ENCODE results near the gene MYH11. TPM values are rescaled to one million over a fixed set of nuclear protein-coding genes. Genes with fewer than 3 reads are reported as not detected.

MYH11 gene
- total RNA-seq, 6 experiments from 2014 or later: 1.5 to 3.9 (median 2.7) TPM

- DNase-seq (no peak), ATAC-seq (no peak)
- H3K27me3 ChIP-seq: no peaks in the 10 kb centered on the region
- TF ChIP-seq CTCF (IDR thresholded peaks at IDR 0.05): no peak
- TF ChIP-seq POLR2A (IDR thresholded peaks at IDR 0.05): no peak
- WGBS (ENCODE audit: insufficient coverage, low coverage, low lambda C conversion rate, missing lambda C conversion rate): 38% methylated on average over 4 of the region's 4 CpGs
- no peak overlapping the region for H3K4me3 ChIP-seq
- H3K4me1 ChIP-seq: no peaks in the 10 kb centered on the region
- H3K36me3 ChIP-seq: no peaks in the 10 kb centered on the region
- no peaks in the 10 kb centered on the region for H3K9me3 ChIP-seq
- intact Hi-C loops (cut with DNase I): no loop called here
- H3K27ac ChIP-seq: no peak overlapping the region
These were observed 91.7 kb downstream of the MYH11 start for GRCh38 chr16:15765116-15765515.

- H3K4me3 ChIP-seq: no peak overlapping the region
- TF ChIP-seq POLR2A (IDR thresholded peaks at IDR 0.05) (no peak), CTCF (IDR thresholded peaks at IDR 0.05) (no peak)
- ATAC-seq (no peak), DNase-seq (peak in 1 of 3 donors; percentile 5)
- intact Hi-C loops (cut with DNase I): loop anchor here in 1 of 2 donors (5.0 kb wide), 1 partner anchor 53 kb away; no protein-coding TSS in a partner anchor
- no peaks in the 10 kb centered on the region for H3K9me3 ChIP-seq
- no peaks in the 10 kb centered on the region for H3K27me3 ChIP-seq
- H3K36me3 ChIP-seq: no peaks in the 10 kb centered on the region
- no peak overlapping the region for H3K27ac ChIP-seq
- no peaks in the 10 kb centered on the region for H3K4me1 ChIP-seq
- WGBS (ENCODE audit: insufficient coverage, low coverage, low lambda C conversion rate, missing lambda C conversion rate): 36% methylated on average over 2 of the region's 2 CpGs
These were observed 92.7 kb downstream of the MYH11 start for GRCh38 chr16:15764112-15764511.

- H3K4me3 ChIP-seq: no peak overlapping the region
- no peak overlapping the region for H3K27ac ChIP-seq
- no peaks in the 10 kb centered on the region for H3K9me3 ChIP-seq
- ATAC-seq (no peak), DNase-seq (no peak)
- TF ChIP-seq CTCF (IDR thresholded peaks at IDR 0.05) (no peak), POLR2A (IDR thresholded peaks at IDR 0.05) (no peak)
- H3K27me3 ChIP-seq: no peaks in the 10 kb centered on the region
- H3K36me3 ChIP-seq: no peaks in the 10 kb centered on the region
- no peaks in the 10 kb centered on the region for H3K4me1 ChIP-seq
- intact Hi-C loops (cut with DNase I): loop anchor here in 1 of 2 donors (5.0 kb wide), 1 partner anchor 57 kb away; no protein-coding TSS in a partner anchor
- WGBS (ENCODE audit: insufficient coverage, low coverage, low lambda C conversion rate, missing lambda C conversion rate): 23% methylated on average over 1 of the region's 1 CpG
These were observed 96.7 kb downstream of the MYH11 start for GRCh38 chr16:15760129-15760528.

GRCh38 chr16:15759070-15759469 is 97.8 kb downstream of the MYH11 start:
- ATAC-seq (no peak), DNase-seq (peak in 1 of 3 donors; percentile 27)
- Histone ChIP-seq H3K27me3 (no peaks in the 10 kb centered on the region), H3K4me1 (no peaks in the 10 kb centered on the region), H3K27ac (no peak overlapping the region), H3K4me3 (no peak overlapping the region), H3K9me3 (no peaks in the 10 kb centered on the region), H3K36me3 (no peaks in the 10 kb centered on the region)
- WGBS (ENCODE audit: insufficient coverage, low coverage, low lambda C conversion rate, missing lambda C conversion rate): 65% methylated on average over 4 of the region's 4 CpGs
- TF ChIP-seq CTCF (IDR thresholded peaks at IDR 0.05) (no peak), POLR2A (IDR thresholded peaks at IDR 0.05) (no peak)
- intact Hi-C loops (cut with DNase I): no loop called here
